Keratinocyte (primary cell): Measurements from ENCODE around the gene TMC8. TPM values are rescaled to one million over a fixed set of nuclear protein-coding genes. Genes with fewer than 3 reads are reported as not detected.
A peak's percentile ranks its signal among the peaks of the same experiment; 100 is the strongest.

ENCODE experiments used
- DNase-seq: peaks from one replicate; pipeline ENCODE4 v3.0.0-alpha.2; 2011; ENCODE audit warnings: low read depth, missing footprints, low spot score
- FAIRE-seq: peaks from 2 replicates; lab custom pipeline; 2011; peaks lifted over from hg19 to GRCh38; lab: Jason Lieb, UNC
- H2AFZ ChIP-seq: 2 replicates; pipeline ENCODE4 v1.6.0; 2012; ENCODE audit warnings: low read length, control low read depth, inconsistent platforms; ENCODE audit not compliant: control insufficient read depth
- H3K27ac ChIP-seq: 2 replicates; pipeline ENCODE4 v1.5.1; 2011; ENCODE audit warnings: low read length; ENCODE audit not compliant: control insufficient read depth, insufficient read depth
- H3K27me3 ChIP-seq: 3 replicates; pipeline ENCODE4 v1.6.0; 2011; ENCODE audit warnings: low read length; ENCODE audit not compliant: control insufficient read depth, insufficient read depth; ENCODE audit errors: extremely low read depth
- H3K36me3 ChIP-seq, 2 experiments: 2 replicates in 1 of 2; 3 replicates in 1 of 2; pipeline ENCODE4 v1.5.1; 2011; ENCODE audit warnings: low read length in 2 of 2, mild to moderate bottlenecking in 1 of 2; ENCODE audit not compliant: control insufficient read depth in 2 of 2, insufficient read depth in 2 of 2; ENCODE audit errors: extremely low read depth in 1 of 2
- H3K4me1 ChIP-seq: 3 replicates; pipeline ENCODE4 v1.5.1; 2011; ENCODE audit warnings: low read length; ENCODE audit not compliant: control insufficient read depth, insufficient read depth; ENCODE audit errors: extremely low read depth
- H3K4me2 ChIP-seq: 3 replicates; pipeline ENCODE4 v1.6.0; 2011; ENCODE audit warnings: low read depth, low read length; ENCODE audit not compliant: control insufficient read depth, insufficient read depth; ENCODE audit errors: extremely low read depth
- H3K4me3 ChIP-seq, 3 experiments: fragments of 200-600 bp in 1 of 3; sonication (generic) in 1 of 3; 2 replicates in 2 of 3; 3 replicates in 1 of 3; pipeline ENCODE4 v1.5.1; 2011 to 2016; ENCODE audit warnings: low read length in 3 of 3, mild to moderate bottlenecking in 3 of 3, control low read depth in 2 of 3, inconsistent platforms in 1 of 3, low read depth in 1 of 3, mixed read lengths in 1 of 3, mixed run types in 1 of 3, moderate library complexity in 1 of 3; ENCODE audit not compliant: control insufficient read depth in 2 of 3, insufficient read depth in 2 of 3; ENCODE audit errors: extremely low read depth in 1 of 3
- H3K79me2 ChIP-seq: 2 replicates; pipeline ENCODE4 v1.6.0; 2012; ENCODE audit warnings: low read length; ENCODE audit not compliant: control insufficient read depth, insufficient read depth
- H3K9ac ChIP-seq: 3 replicates; pipeline ENCODE4 v1.6.0; 2011; ENCODE audit warnings: low read length; ENCODE audit not compliant: control insufficient read depth, insufficient read depth; ENCODE audit errors: extremely low read depth
- H3K9me1 ChIP-seq: 3 replicates; pipeline ENCODE4 v1.6.0; 2011; ENCODE audit warnings: low read length; ENCODE audit not compliant: control insufficient read depth, insufficient read depth; ENCODE audit errors: extremely low read depth
- H3K9me3 ChIP-seq: 2 replicates; pipeline ENCODE4 v1.5.1; 2012; ENCODE audit warnings: low read depth, low read length; ENCODE audit not compliant: control insufficient read depth
- H4K20me1 ChIP-seq: 3 replicates; pipeline ENCODE4 v1.6.0; 2011; ENCODE audit warnings: low read length; ENCODE audit not compliant: control insufficient read depth, insufficient read depth; ENCODE audit errors: extremely low read depth
- EZH2 ChIP-seq: IDR thresholded peaks from one replicate; pipeline ENCODE4 v1.6.1; 2012; ENCODE audit warnings: inconsistent platforms, mild to moderate bottlenecking, low read length, moderate library complexity
- dilution Hi-C: fragments of 300-500 bp; cut with MboI; formaldehyde crosslinking; loops from one replicate; pipeline ENCODE4 v1.7.0; 2020; ENCODE audit warnings: low sequenced_read_pairs; ENCODE audit not compliant: extremely low pct_ligation_motif_present
- polyA plus RNA-seq, 5 experiments: library from polyadenylated mRNA; depleted of rRNA in 3 of 5; stranded (reverse) in 3 of 5; stranded (forward) in 1 of 5; unstranded in 1 of 5; fragments of >200 nt; gene quantifications; 1 replicate in 1 of 5; 2 replicates in 3 of 5; 3 replicates in 1 of 5; pipeline versions ENCODE4 v1.2.1 to v1.2.3, GENCODE V29; 2011 to 2012; ENCODE audit warnings: missing spikeins in 2 of 5, low read depth in 1 of 5, low replicate concordance in 1 of 5
- TF ChIP-seq, protein P1 (sequence below), 3 experiments: IDR thresholded peaks in 1 of 3; conservative IDR thresholded peaks in 1 of 3; optimal IDR thresholded peaks in 1 of 3; 2 replicates in 2 of 3; 3 replicates in 1 of 3; pipeline versions ENCODE3 to v1.5.1; 2011; ENCODE audit warnings: low read length in 3 of 3, mild to moderate bottlenecking in 3 of 3, moderate library complexity in 2 of 3, control low read depth in 1 of 3, inconsistent platforms in 1 of 3; ENCODE audit not compliant: insufficient read depth in 2 of 3; ENCODE audit errors: extremely low read depth in 1 of 3

Gene TMC8
- polyA plus RNA-seq, 1 donor (not counting 4 experiments of a cell fraction or from before 2014, with no cell fraction given): 0.14 TPM

DNA sequence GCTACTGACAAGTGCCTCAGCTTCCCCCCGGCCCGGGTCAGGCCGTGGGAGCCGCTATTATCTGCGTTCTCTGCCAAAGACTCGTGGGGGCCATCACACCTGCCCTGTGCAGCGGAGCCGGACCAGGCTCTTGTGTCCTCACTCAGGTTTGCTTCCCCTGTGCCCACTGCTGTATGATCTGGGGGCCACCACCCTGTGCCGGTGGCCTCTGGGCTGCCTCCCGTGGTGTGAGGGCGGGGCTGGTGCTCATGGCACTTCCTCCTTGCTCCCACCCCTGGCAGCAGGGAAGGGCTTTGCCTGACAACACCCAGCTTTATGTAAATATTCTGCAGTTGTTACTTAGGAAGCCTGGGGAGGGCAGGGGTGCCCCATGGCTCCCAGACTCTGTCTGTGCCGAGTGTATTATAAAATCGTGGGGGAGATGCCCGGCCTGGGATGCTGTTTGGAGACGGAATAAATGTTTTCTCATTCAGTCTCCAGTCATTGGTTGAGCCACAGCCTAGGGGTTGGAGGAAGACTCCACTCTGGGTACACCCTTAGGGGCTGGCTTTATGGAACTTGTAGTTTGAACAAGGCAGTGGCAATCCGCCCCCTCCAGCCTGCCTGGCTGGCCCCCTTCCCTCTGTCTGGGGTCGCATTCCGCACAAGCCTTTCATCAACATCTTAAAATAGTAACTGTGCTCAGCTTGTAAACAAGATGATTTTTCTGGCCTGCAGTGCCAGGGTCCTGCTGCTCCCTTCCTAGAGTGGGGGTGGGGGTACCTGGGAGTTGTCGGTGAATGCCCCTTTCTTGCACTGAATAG, 41.9 kb downstream of the TMC8 start:
- TF ChIP-seq, protein P1, sequence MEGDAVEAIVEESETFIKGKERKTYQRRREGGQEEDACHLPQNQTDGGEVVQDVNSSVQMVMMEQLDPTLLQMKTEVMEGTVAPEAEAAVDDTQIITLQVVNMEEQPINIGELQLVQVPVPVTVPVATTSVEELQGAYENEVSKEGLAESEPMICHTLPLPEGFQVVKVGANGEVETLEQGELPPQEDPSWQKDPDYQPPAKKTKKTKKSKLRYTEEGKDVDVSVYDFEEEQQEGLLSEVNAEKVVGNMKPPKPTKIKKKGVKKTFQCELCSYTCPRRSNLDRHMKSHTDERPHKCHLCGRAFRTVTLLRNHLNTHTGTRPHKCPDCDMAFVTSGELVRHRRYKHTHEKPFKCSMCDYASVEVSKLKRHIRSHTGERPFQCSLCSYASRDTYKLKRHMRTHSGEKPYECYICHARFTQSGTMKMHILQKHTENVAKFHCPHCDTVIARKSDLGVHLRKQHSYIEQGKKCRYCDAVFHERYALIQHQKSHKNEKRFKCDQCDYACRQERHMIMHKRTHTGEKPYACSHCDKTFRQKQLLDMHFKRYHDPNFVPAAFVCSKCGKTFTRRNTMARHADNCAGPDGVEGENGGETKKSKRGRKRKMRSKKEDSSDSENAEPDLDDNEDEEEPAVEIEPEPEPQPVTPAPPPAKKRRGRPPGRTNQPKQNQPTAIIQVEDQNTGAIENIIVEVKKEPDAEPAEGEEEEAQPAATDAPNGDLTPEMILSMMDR (optimal IDR thresholded peaks at IDR 0.05 in 1 of 3, IDR thresholded peaks at IDR 0.05 in 1 of 3, conservative IDR thresholded peaks at IDR 0.05 in 1 of 3; ENCODE audit: extremely low read depth in 1 of 3, insufficient read depth in 2 of 3, low read length in 3 of 3): no peak
- TF ChIP-seq EZH2: no peak
- dilution Hi-C loops: no loop called here
- H3K36me3 ChIP-seq: peaks cover 16 to 20% of the 10 kb centered on the region in 2 experiments
- no peaks in the 10 kb centered on the region for H3K79me2 ChIP-seq
- H4K20me1 ChIP-seq: no peaks in the 10 kb centered on the region
- no peaks in the 10 kb centered on the region for H3K9me1 ChIP-seq
- H3K9me3 ChIP-seq: no peaks in the 10 kb centered on the region
- H2AFZ ChIP-seq: no peak overlapping the region
- no peak for FAIRE-seq
- peak overlapping the region; percentile 28 for H3K9ac ChIP-seq
- no peak overlapping the region for H3K4me2 ChIP-seq
- no peaks in the 10 kb centered on the region for H3K27me3 ChIP-seq
- H3K27ac ChIP-seq: no peak overlapping the region
- H3K4me3 ChIP-seq: no peak overlapping the region
- no peak for DNase-seq
- peaks cover 22% of the 10 kb centered on the region for H3K4me1 ChIP-seq

DNA sequence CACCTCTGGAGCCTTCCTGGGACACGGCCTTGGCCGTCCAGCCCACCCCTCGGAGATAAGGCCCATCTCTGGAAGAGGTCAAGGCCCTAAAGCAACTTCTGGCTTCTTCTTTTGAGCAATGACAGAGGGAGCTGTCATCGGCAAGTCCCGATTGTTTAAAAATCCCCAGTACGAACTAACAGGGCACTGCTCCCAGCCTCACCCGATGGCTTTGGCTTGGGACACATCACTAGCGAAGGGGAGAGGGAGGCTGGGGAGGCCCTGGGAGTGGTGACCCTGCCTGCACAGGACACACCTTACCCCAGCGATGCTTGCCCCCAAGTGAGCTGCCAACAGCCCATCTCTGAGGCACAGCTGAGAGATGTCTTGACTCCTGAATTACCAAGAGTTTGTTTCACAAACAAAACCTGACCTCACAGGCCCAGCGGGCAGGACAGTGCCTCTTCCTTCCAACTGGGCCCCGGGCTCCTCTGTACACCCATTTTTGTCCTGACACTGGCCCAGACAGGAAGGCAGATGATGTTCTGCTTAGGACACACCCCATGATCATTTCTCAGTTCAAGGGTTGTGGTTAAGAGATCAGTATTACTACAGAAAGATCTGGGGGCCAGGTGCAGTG, 42.6 kb downstream of the TMC8 start:
- Histone ChIP-seq H3K27me3 (no peaks in the 10 kb centered on the region), H3K9me3 (no peaks in the 10 kb centered on the region), H3K4me2 (peak overlapping the region; percentile 5), H4K20me1 (no peaks in the 10 kb centered on the region), H3K4me1 (peaks cover 22% of the 10 kb centered on the region), H3K9ac (peak overlapping the region; percentile 28), H3K36me3 (peaks cover 16 to 20% of the 10 kb centered on the region in 2 experiments), H3K9me1 (no peaks in the 10 kb centered on the region), H3K79me2 (no peaks in the 10 kb centered on the region), H2AFZ (no peak overlapping the region), H3K4me3 (no peak overlapping the region), H3K27ac (no peak overlapping the region)
- FAIRE-seq: no peak
- dilution Hi-C loops: no loop called here
- TF ChIP-seq, protein P1 (optimal IDR thresholded peaks at IDR 0.05 in 1 of 3, IDR thresholded peaks at IDR 0.05 in 1 of 3, conservative IDR thresholded peaks at IDR 0.05 in 1 of 3; ENCODE audit: extremely low read depth in 1 of 3, insufficient read depth in 2 of 3, low read length in 3 of 3): no peak
- TF ChIP-seq EZH2: no peak
- DNase-seq: no peak
